Chondrocyte (in vitro differentiated cells): ENCODE results near the gene L1CAM. TPM values are rescaled to one million over a fixed set of nuclear protein-coding genes. Genes with fewer than 3 reads are reported as not detected.

Experiments used
- DNase-seq: peaks from one replicate; pipeline ENCODE4 v3.0.0; 2021; ENCODE audit warnings: mixed read lengths, low spot score
- H3K27ac Mint-ChIP-seq: one replicate; pipeline ENCODE4 v1.8.0; 2021; ENCODE audit warnings: mild to moderate bottlenecking, moderate library complexity, mixed read lengths; ENCODE audit not compliant: unreplicated experiment
- H3K27me3 Mint-ChIP-seq: 2 replicates; pipeline ENCODE4 v1.8.0; 2021; ENCODE audit warnings: low read depth, mixed read lengths
- H3K36me3 Mint-ChIP-seq: 2 replicates; pipeline ENCODE4 v1.8.0; 2021; ENCODE audit warnings: low read depth, mixed read lengths
- H3K4me1 Mint-ChIP-seq: 2 replicates; pipeline ENCODE4 v1.8.0; 2021; ENCODE audit warnings: low read depth, mild to moderate bottlenecking, mixed read lengths
- H3K4me3 Mint-ChIP-seq: one replicate; pipeline ENCODE4 v1.8.0; 2021; ENCODE audit warnings: mild to moderate bottlenecking, moderate library complexity, mixed read lengths; ENCODE audit not compliant: unreplicated experiment
- H3K9me3 Mint-ChIP-seq: 2 replicates; pipeline ENCODE4 v1.8.0; 2021; ENCODE audit warnings: low read depth, mixed read lengths
- total RNA-seq: library from RNA; stranded (reverse); gene quantifications from 3 replicates; pipeline ENCODE4 v1.2.1, GENCODE V29; 2021
- TF ChIP-seq, protein P1 (sequence below): fragments of 200-600 bp; sonication (generic); IDR thresholded peaks from 2 replicates; pipeline ENCODE4 v1.5.0; 2021; ENCODE audit warnings: antibody characterized with exemption, mild to moderate bottlenecking, moderate library complexity

L1CAM gene
- total RNA-seq, 1 donor from 2014 or later: 2.5 TPM

DNA sequence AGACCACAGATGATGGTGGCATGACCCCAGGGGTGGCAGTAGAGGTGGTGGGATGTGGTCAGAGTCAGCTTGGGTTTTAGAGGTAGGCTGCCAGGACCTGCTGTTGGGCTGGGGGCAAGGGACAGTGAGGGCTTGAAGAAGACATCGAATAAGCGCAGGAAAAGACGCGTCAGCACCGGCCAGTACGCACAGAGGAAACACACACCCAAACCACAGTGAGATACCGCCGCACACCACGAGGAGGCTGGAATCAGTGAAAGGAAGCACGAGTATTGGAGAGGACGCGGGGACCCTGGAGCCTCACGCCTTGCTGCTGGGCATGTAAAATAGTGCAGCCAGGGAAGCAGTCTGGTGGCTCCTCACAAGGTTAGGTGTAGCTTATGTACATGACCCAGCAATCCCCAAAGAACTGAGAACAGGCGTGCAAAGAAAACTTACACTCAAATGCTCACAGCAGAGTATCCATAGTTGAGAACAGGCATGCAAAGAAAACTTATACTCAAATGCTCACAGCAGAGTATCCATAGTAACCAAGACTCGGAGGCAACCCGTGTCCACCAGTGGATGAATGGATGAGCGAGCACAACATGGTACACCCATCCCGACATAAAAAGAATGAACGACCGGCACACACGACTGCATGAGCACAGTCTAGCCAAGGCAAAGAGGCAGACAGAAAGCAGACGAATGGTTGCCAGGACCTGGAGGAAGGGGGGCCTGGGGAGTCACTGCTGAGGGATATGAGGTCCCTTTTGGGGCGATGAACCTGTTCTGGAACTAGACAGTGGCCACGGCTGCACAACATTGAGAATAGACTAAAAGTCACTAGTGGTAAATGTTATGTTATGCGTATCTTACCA is 68.9 kb downstream of the L1CAM start:
- Mint-ChIP-seq H3K27ac (no peak overlapping the region), H3K9me3 (peaks cover 3% of the 10 kb centered on the region)

DNA sequence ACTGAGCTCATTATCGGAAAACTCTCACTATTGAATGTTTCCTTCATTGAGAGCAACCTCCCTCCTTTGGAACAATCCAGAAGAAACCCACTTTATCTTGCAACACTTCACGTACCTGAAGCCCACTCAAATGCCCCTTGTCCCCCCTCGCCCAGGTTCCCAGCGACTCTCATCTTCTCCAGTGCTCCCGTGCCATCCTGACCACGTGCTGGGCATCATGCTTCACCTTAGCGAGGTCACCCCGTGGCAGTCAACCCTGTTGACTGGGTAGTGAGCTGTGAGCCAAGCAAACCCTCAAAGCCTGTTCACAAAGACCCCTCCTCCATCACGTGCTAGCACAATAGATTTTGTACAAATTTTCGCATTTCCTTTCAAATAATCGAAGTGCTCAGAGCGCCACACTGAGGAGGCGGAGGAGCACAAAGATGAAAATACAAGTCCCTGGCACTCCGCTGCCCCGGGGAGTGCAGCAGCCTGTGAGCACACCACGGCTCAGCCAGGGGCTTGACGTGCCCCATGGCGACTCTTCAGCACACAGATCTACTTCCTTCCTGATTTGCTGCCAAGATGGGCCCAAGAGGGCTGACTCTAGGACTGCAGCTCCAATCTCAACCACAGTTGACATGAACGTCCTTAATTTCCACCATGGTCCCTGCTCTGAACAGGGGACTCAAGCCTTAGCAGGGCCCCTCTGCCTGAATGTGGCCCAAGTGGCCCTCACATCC is 71.2 kb downstream of the L1CAM start:
- Mint-ChIP-seq H3K36me3 (no peaks in the 10 kb centered on the region), H3K27me3 (no peaks in the 10 kb centered on the region), H3K9me3 (peaks cover 6% of the 10 kb centered on the region), H3K4me3 (no peak overlapping the region), H3K27ac (no peak overlapping the region), H3K4me1 (peaks cover 5% of the 10 kb centered on the region)
- peak; percentile 38 for DNase-seq
- TF ChIP-seq, protein P1, sequence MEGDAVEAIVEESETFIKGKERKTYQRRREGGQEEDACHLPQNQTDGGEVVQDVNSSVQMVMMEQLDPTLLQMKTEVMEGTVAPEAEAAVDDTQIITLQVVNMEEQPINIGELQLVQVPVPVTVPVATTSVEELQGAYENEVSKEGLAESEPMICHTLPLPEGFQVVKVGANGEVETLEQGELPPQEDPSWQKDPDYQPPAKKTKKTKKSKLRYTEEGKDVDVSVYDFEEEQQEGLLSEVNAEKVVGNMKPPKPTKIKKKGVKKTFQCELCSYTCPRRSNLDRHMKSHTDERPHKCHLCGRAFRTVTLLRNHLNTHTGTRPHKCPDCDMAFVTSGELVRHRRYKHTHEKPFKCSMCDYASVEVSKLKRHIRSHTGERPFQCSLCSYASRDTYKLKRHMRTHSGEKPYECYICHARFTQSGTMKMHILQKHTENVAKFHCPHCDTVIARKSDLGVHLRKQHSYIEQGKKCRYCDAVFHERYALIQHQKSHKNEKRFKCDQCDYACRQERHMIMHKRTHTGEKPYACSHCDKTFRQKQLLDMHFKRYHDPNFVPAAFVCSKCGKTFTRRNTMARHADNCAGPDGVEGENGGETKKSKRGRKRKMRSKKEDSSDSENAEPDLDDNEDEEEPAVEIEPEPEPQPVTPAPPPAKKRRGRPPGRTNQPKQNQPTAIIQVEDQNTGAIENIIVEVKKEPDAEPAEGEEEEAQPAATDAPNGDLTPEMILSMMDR: no peak

More for the DNA sequence above, 68.9 kb downstream of the L1CAM start:
- DNase-seq: no peak
- TF ChIP-seq, protein P1: no peak
- no peaks in the 10 kb centered on the region for H3K27me3 Mint-ChIP-seq
- H3K4me1 Mint-ChIP-seq: peaks cover 5% of the 10 kb centered on the region
- H3K4me3 Mint-ChIP-seq: no peak overlapping the region
- H3K36me3 Mint-ChIP-seq: no peaks in the 10 kb centered on the region

DNA sequence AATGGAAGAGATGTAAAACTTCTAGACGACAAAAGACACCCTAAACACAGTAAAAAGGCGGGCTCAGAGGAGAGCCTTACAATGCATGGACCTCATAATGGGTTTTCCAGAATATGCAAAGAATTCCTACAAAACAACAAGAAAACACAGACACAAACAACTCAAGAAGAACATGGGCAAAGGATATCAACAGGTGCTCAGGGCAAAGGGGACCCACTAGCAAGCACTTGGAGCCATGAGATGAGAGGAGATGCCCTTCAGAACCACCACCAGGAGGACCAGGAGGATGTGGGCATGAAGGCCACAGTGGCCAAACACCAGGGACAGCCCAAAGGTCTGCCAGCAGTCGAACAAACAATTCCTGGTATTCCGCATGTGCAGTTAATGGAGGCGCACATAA is 72.8 kb downstream of the L1CAM start:
- H3K27ac Mint-ChIP-seq: no peak overlapping the region
- peak; percentile 54 for DNase-seq
- TF ChIP-seq, protein P1: no peak
- no peaks in the 10 kb centered on the region for H3K36me3 Mint-ChIP-seq
- no peaks in the 10 kb centered on the region for H3K4me1 Mint-ChIP-seq
- H3K27me3 Mint-ChIP-seq: no peaks in the 10 kb centered on the region
- H3K4me3 Mint-ChIP-seq: no peak overlapping the region
- H3K9me3 Mint-ChIP-seq: peaks cover 10% of the 10 kb centered on the region

DNA sequence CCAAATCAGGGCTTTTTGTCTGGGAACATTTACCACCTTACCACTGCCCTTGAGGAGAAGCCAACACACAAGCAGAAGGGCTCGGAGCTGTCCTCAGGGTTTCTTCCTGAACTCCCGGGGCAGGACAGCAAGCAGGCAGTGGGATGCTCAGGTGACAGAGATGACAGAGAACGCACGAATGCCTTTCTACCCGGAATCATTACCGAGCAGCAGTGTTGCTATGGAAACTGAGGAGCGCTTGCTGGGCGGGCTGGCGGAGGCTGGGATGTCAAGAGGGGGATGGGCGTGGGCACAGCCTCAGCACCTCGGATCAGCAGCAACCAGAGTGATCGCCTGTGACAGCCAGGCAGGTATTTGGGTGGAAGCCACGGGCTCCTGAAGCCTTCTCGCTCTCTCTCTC is 73.8 kb downstream of the L1CAM start:
- H3K27ac Mint-ChIP-seq: no peak overlapping the region
- no peaks in the 10 kb centered on the region for H3K4me1 Mint-ChIP-seq
- no peak for DNase-seq
- no peak overlapping the region for H3K4me3 Mint-ChIP-seq
- H3K9me3 Mint-ChIP-seq: peaks cover 13% of the 10 kb centered on the region
- TF ChIP-seq, protein P1: no peak
- H3K36me3 Mint-ChIP-seq: peaks cover 2% of the 10 kb centered on the region
- no peaks in the 10 kb centered on the region for H3K27me3 Mint-ChIP-seq

Other genes with a start within 250 kb of the L1CAM start
- gene DUSP9, start 239.0 kb downstream of the L1CAM start, total RNA-seq: 0.13 to 0.77 TPM in 2 of 3 replicates, not detected in the other
- 3.2 to 3.8 TPM (median 3.5 TPM) in 3 replicates for gene PNCK, start 212.4 kb downstream of the L1CAM start, total RNA-seq
- 47.6 to 71.1 TPM (median 70.6 TPM) in 3 replicates for gene SLC6A8, start 198.2 kb downstream of the L1CAM start, total RNA-seq
- 144 to 153 TPM (median 147 TPM) in 3 replicates for gene BCAP31, start 161.8 kb downstream of the L1CAM start, total RNA-seq
- 19.0 to 25.4 TPM (median 20.3 TPM) in 3 replicates for gene ABCD1, start 161.3 kb downstream of the L1CAM start, total RNA-seq
- 8.5 to 36.3 TPM (median 34.8 TPM) in 3 replicates for gene PLXNB3, start 121.9 kb downstream of the L1CAM start, total RNA-seq
- gene SRPK3, start 105.1 kb downstream of the L1CAM start, total RNA-seq: 0.18 to 0.50 TPM in 2 of 3 replicates, not detected in the other
- gene IDH3G, start 91.8 kb downstream of the L1CAM start, total RNA-seq: 42.8 to 49.6 TPM (median 46.9 TPM) in 3 replicates
- 245 to 356 TPM (median 257 TPM) in 3 replicates for gene SSR4, start 91.5 kb downstream of the L1CAM start, total RNA-seq
- 24.8 to 27.2 TPM (median 25.4 TPM) in 3 replicates for gene PDZD4, start 55.6 kb downstream of the L1CAM start, total RNA-seq
- not detected in 3 replicates for gene AVPR2, start 18.5 kb upstream of the L1CAM start, total RNA-seq
- 2.8 to 3.7 TPM (median 3.1 TPM) in 3 replicates for gene ARHGAP4, start 40.1 kb upstream of the L1CAM start, total RNA-seq
- 89.5 to 99.8 TPM (median 91.4 TPM) in 3 replicates for gene NAA10, start 48.9 kb upstream of the L1CAM start, total RNA-seq
- gene RENBP, start 58.5 kb upstream of the L1CAM start, total RNA-seq: 6.5 to 13.4 TPM (median 13.1 TPM) in 3 replicates
- gene HCFC1, start 85.6 kb upstream of the L1CAM start, total RNA-seq: 60.1 to 89.9 TPM (median 67.2 TPM) in 3 replicates
- gene TMEM187, start 86.6 kb upstream of the L1CAM start, total RNA-seq: 12.3 to 20.3 TPM (median 18.3 TPM) in 3 replicates
- gene IRAK1, start 133.7 kb upstream of the L1CAM start, total RNA-seq: 88.0 to 113 TPM (median 104 TPM) in 3 replicates
- 32.3 to 35.5 TPM (median 34.2 TPM) in 3 replicates for gene MECP2, start 211.5 kb upstream of the L1CAM start, total RNA-seq